H1 (cell line): Measurements from ENCODE around the gene KLK1. TPM values are rescaled to one million over a fixed set of nuclear protein-coding genes. Genes with fewer than 3 reads are reported as not detected.

ENCODE experiments used
- CTCF ChIA-PET: fragments of 300-600 bp; sonication (Branson Sonifier 250); formaldehyde crosslinking; loops from one replicate; lab custom pipeline; 2021; ENCODE audit not compliant: partially characterized antibody; lab: Charles Lee
- POLR2A ChIA-PET: fragments of 300-600 bp; sonication (Branson Sonifier 250); formaldehyde crosslinking; loops from one replicate; lab custom pipeline; 2021; ENCODE audit warnings: inconsistent platforms; ENCODE audit not compliant: partially characterized antibody; lab: Charles Lee
- DNase-seq, 2 experiments: peaks; one replicate each; pipeline versions ENCODE4 v3.0.0 to v3.0.0-alpha.2; 2010 to 2022; ENCODE audit warnings: low spot score in 2 of 2, low read depth in 1 of 2, mixed read lengths in 1 of 2
- FAIRE-seq: peaks from 2 replicates; lab custom pipeline; 2011; peaks lifted over from hg19 to GRCh38; lab: Jason Lieb, UNC
- H2AFZ ChIP-seq: 2 replicates; pipeline ENCODE4 v1.8.1; 2012; ENCODE audit warnings: low read length, inconsistent platforms
- H2AK5ac ChIP-seq: 2 replicates; pipeline ENCODE4 v1.6.1; 2013; ENCODE audit warnings: low read depth, low read length
- H2BK120ac ChIP-seq: replicated peaks from 2 replicates; pipeline ENCODE3; 2013; ENCODE audit warnings: low read depth, low read length, inconsistent platforms
- H2BK12ac ChIP-seq: 2 replicates; pipeline ENCODE4 v1.6.1; 2013; ENCODE audit warnings: low read depth, low read length
- H2BK15ac ChIP-seq: 2 replicates; pipeline ENCODE4 v1.6.1; 2013; ENCODE audit warnings: low read length
- H2BK20ac ChIP-seq: 2 replicates; pipeline ENCODE4 v1.6.1; 2013; ENCODE audit warnings: low read length
- H2BK5ac ChIP-seq: 2 replicates; pipeline ENCODE4 v1.6.1; 2013; ENCODE audit warnings: low read depth, low read length
- H3K14ac ChIP-seq: 2 replicates; pipeline ENCODE4 v1.6.1; 2013; ENCODE audit warnings: inconsistent platforms; ENCODE audit not compliant: insufficient read length
- H3K18ac ChIP-seq: 2 replicates; pipeline ENCODE4 v1.6.1; 2013; ENCODE audit warnings: low read length; ENCODE audit errors: extremely low read depth
- H3K23ac ChIP-seq: 2 replicates; pipeline ENCODE4 v1.6.1; 2013; ENCODE audit warnings: inconsistent platforms; ENCODE audit not compliant: insufficient read length
- H3K23me2 ChIP-seq: 2 replicates; pipeline ENCODE4 v1.6.1; 2013; ENCODE audit warnings: low read depth, low read length
- H3K27ac ChIP-seq: 2 replicates; pipeline ENCODE4 v1.6.1; 2011; ENCODE audit warnings: low read depth, low read length, inconsistent platforms
- H3K27me3 ChIP-seq, 4 experiments: replicated peaks in 1 of 4; 1 replicate in 1 of 4; 2 replicates in 3 of 4; pipeline versions ENCODE4 v1.6.1 to v1.8.1; 2011 to 2013; ENCODE audit warnings: low read length in 3 of 4, mild to moderate bottlenecking in 3 of 4, inconsistent platforms in 2 of 4, mixed read lengths in 2 of 4, moderate library complexity in 1 of 4; ENCODE audit not compliant: control insufficient read depth in 3 of 4, insufficient read depth in 3 of 4; ENCODE audit errors: extremely low read depth in 1 of 4
- H3K36me3 ChIP-seq, 4 experiments: 2 replicates each; pipeline versions ENCODE4 v1.6.1 to v1.8.1; 2011 to 2013; ENCODE audit warnings: mild to moderate bottlenecking in 4 of 4, low read length in 3 of 4, moderate library complexity in 2 of 4, control low read depth in 1 of 4, inconsistent platforms in 1 of 4; ENCODE audit not compliant: insufficient read depth in 4 of 4, control insufficient read depth in 2 of 4
- H3K4ac ChIP-seq: replicated peaks from 2 replicates; pipeline ENCODE3; 2013; ENCODE audit warnings: low read length, low read depth, mixed read lengths, inconsistent platforms; ENCODE audit not compliant: insufficient read length
- H3K4me1 ChIP-seq, 4 experiments: replicated peaks in 1 of 4; 1 replicate in 1 of 4; 2 replicates in 3 of 4; pipeline versions ENCODE4 v1.6.1 to v1.8.1; 2011 to 2013; ENCODE audit warnings: low read length in 3 of 4, inconsistent platforms in 2 of 4, mixed read lengths in 1 of 4; ENCODE audit not compliant: insufficient read depth in 4 of 4, control insufficient read depth in 3 of 4
- H3K4me2 ChIP-seq, 2 experiments: 2 replicates each; pipeline versions ENCODE4 v1.6.1 to v1.8.1; 2011 to 2013; ENCODE audit warnings: low read depth in 2 of 2, low read length in 2 of 2, control low read depth in 1 of 2, inconsistent platforms in 1 of 2, mild to moderate bottlenecking in 1 of 2; ENCODE audit not compliant: insufficient read depth in 1 of 2
- H3K4me3 ChIP-seq, 4 experiments: fragments of 200-600, 300-600 bp in 1 of 4; sonication (generic), shearing (Covaris generic), sonication (Bioruptor Twin) in 1 of 4; 2 replicates each; pipeline versions ENCODE4 v1.5.1 to v1.8.1; 2011 to 2016; ENCODE audit warnings: low read length in 4 of 4, low read depth in 3 of 4, control low read depth in 2 of 4, inconsistent platforms in 2 of 4, mild to moderate bottlenecking in 2 of 4, mixed read lengths in 1 of 4, moderate library complexity in 1 of 4; ENCODE audit not compliant: insufficient read depth in 2 of 4; ENCODE audit errors: extremely low read depth in 1 of 4
- H3K56ac ChIP-seq: replicated peaks from 2 replicates; pipeline ENCODE3; 2013; ENCODE audit warnings: low read depth, mild to moderate bottlenecking, mixed read lengths, low read length, inconsistent platforms; ENCODE audit not compliant: insufficient read length
- H3K79me1 ChIP-seq: 2 replicates; pipeline ENCODE4 v1.6.1; 2013; ENCODE audit warnings: low read depth, low read length, control low read depth
- H3K79me2 ChIP-seq, 2 experiments: 2 replicates each; pipeline versions ENCODE4 v1.6.1 to v1.8.1; 2012 to 2013; ENCODE audit warnings: low read length in 2 of 2, mild to moderate bottlenecking in 2 of 2, inconsistent platforms in 1 of 2; ENCODE audit not compliant: insufficient read depth in 2 of 2, control insufficient read depth in 1 of 2
- H3K9ac ChIP-seq, 4 experiments: replicated peaks in 1 of 4; 1 replicate in 1 of 4; 2 replicates in 3 of 4; pipeline versions ENCODE4 v1.6.1 to v1.8.1; 2011 to 2013; ENCODE audit warnings: low read depth in 3 of 4, low read length in 3 of 4, control low read depth in 2 of 4, mild to moderate bottlenecking in 2 of 4, moderate library complexity in 2 of 4, inconsistent platforms in 1 of 4; ENCODE audit errors: extremely low read depth in 1 of 4
- H3K9me3 ChIP-seq, 2 experiments: 2 replicates each; pipeline versions ENCODE4 v1.6.1 to v1.8.1; 2012 to 2013; ENCODE audit warnings: mild to moderate bottlenecking in 2 of 2, moderate library complexity in 2 of 2, control low read depth in 1 of 2, inconsistent platforms in 1 of 2, low read depth in 1 of 2, low read length in 1 of 2, mixed read lengths in 1 of 2; ENCODE audit not compliant: insufficient read depth in 2 of 2
- H4K20me1 ChIP-seq, 2 experiments: replicated peaks in 1 of 2; 2 replicates each; pipeline versions ENCODE3 to v1.8.1; 2011 to 2013; ENCODE audit warnings: inconsistent platforms in 2 of 2, low read length in 2 of 2, mild to moderate bottlenecking in 1 of 2; ENCODE audit not compliant: insufficient read depth in 2 of 2, control insufficient read depth in 1 of 2
- H4K5ac ChIP-seq: 2 replicates; pipeline ENCODE4 v1.6.1; 2013; ENCODE audit warnings: low read length, low read depth, mixed read lengths, inconsistent platforms; ENCODE audit not compliant: insufficient read length
- H4K8ac ChIP-seq: 2 replicates; pipeline ENCODE4 v1.8.0; 2013; ENCODE audit warnings: mild to moderate bottlenecking, moderate library complexity, low read length, inconsistent platforms; ENCODE audit not compliant: insufficient read depth; ENCODE audit errors: extremely low read depth
- H4K91ac ChIP-seq: replicated peaks from 2 replicates; pipeline ENCODE3; 2013; ENCODE audit warnings: low read length, mixed read lengths, inconsistent platforms; ENCODE audit not compliant: insufficient read length
- ASH2L ChIP-seq: fragments of 200-600, 300-600 bp; sonication (generic); IDR thresholded peaks from one replicate; pipeline ENCODE4 v1.7.1; 2017; ENCODE audit warnings: low read length
- CBX8 ChIP-seq: fragments of 300-800, 300-1000 bp; sonication (generic); IDR thresholded peaks from 2 replicates; pipeline ENCODE4 v1.7.1; 2016; ENCODE audit warnings: low read depth, low read length, borderline replicate concordance
- CEBPB ChIP-seq: IDR thresholded peaks from 2 replicates; pipeline ENCODE4 v1.6.1; 2012; ENCODE audit warnings: low read depth, low read length
- HDAC2 ChIP-seq, 2 experiments: fragments of 300-600 bp in 1 of 2; sonication (generic) in 1 of 2; IDR thresholded peaks; 2 replicates each; pipeline ENCODE4 v1.6.1; 2011 to 2012; ENCODE audit warnings: low read depth in 2 of 2, low read length in 2 of 2, mild to moderate bottlenecking in 2 of 2, moderate library complexity in 2 of 2, borderline replicate concordance in 1 of 2, inconsistent platforms in 1 of 2
- KDM4A ChIP-seq: IDR thresholded peaks from one replicate; pipeline ENCODE4 v1.7.1; 2012; ENCODE audit warnings: low read depth, mild to moderate bottlenecking, moderate library complexity, low read length, inconsistent platforms; ENCODE audit not compliant: severe bottlenecking
- PHF8 ChIP-seq: fragments of 200-600 bp; sonication (generic); conservative IDR thresholded peaks from 2 replicates; pipeline ENCODE4 v1.7.1; 2012; ENCODE audit warnings: low read depth, mild to moderate bottlenecking, inconsistent platforms, low read length, moderate library complexity
- TEAD4 ChIP-seq: IDR thresholded peaks from 2 replicates; pipeline ENCODE4 v1.6.1; 2012; ENCODE audit warnings: low read depth, low read length, inconsistent platforms, mixed read lengths
- WGBS, 2 experiments: shearing (Covaris generic) in 1 of 2; methylation state at CpG; one replicate each; pipeline versions ENCODE4 v1.1.6 to v1.1.7; 2013 to 2015; ENCODE audit warnings: low lambda C conversion rate in 2 of 2, mixed read lengths in 2 of 2, inconsistent platforms in 1 of 2, low coverage in 1 of 2, missing lambda C conversion rate in 1 of 2; ENCODE audit not compliant: insufficient replicate concordance in 2 of 2, insufficient coverage in 1 of 2, insufficient read length in 1 of 2; ENCODE audit errors: extremely low coverage in 1 of 2, missing lambda C conversion rate in 1 of 2; 5-methylcytosine and 5-hydroxymethylcytosine counted together
- polyA plus RNA-seq, 7 experiments: library from polyadenylated mRNA; depleted of rRNA in 3 of 7; stranded (reverse) in 5 of 7; unstranded in 2 of 7; fragments of >200 nt in 5 of 7; fragments of 200-250 nt in 2 of 7; gene quantifications; 1 replicate in 5 of 7; 2 replicates in 1 of 7; 4 replicates in 1 of 7; pipeline versions ENCODE4 v1.2.1 to v1.2.3, GENCODE V29; 2011 to 2013; ENCODE audit warnings: missing spikeins in 2 of 7, mixed read lengths in 2 of 7
- total RNA-seq: library from RNA; stranded (reverse); fragmentation: NEBNext Ultra II Directional; extraction: Animal tissue kit (Norgen Biotek cat#: 25700); gene quantifications from 2 replicates; pipeline ENCODE4 v1.2.1, GENCODE V29; 2021
- TF ChIP-seq, protein P1 (sequence below): IDR thresholded peaks from 2 replicates; pipeline ENCODE4 v1.6.1; 2012; ENCODE audit warnings: inconsistent platforms
- TF ChIP-seq, protein P2 (sequence below): IDR thresholded peaks from 2 replicates; pipeline ENCODE4 v1.6.1; 2012; ENCODE audit warnings: inconsistent platforms

KLK1 gene
- total and polyA plus RNA-seq, 2 of the 8 experiments (the other 6 are each of a cell fraction or from before 2014, with no cell fraction given), result 3.4 to 4.0 TPM

- H3K36me3 ChIP-seq, result no peaks in the 10 kb centered on the region
- no peak overlapping the region for H2AK5ac ChIP-seq
- H2BK20ac ChIP-seq, result no peak overlapping the region
- peaks cover 17% of the 10 kb centered on the region for H3K23me2 ChIP-seq
- DNase-seq, result peak in 1 of 2 experiments; percentile 74
- 10% methylated on average over 12 of the region's 21 CpGs; no CpG with 5 or more reads in 1 of the 2 experiments for WGBS, 2 experiments
- peak overlapping the region; percentile 17 for H3K56ac ChIP-seq
- H4K20me1 ChIP-seq, result peaks cover 0 to 2% of the 10 kb centered on the region in 2 experiments
- H3K23ac ChIP-seq, result no peak overlapping the region
- FAIRE-seq, result no peak
- no peak overlapping the region; a peak in 1 of 7 replicates for H3K9ac ChIP-seq
- H3K4me1 ChIP-seq, result peaks cover 5 to 26% (median 20%) of the 10 kb centered on the region in 4 experiments
- no peak overlapping the region; the same call in 1 of the 2 replicates for H3K18ac ChIP-seq
- H2BK5ac ChIP-seq, result no peak overlapping the region
- H3K9me3 ChIP-seq, result no peaks in the 10 kb centered on the region
- no peak overlapping the region for H4K91ac ChIP-seq
- ChIA-PET POLR2A (interaction anchor here (0.9 to 14.4 kb wide), 5 partner anchors 9 to 74 kb away, joined by 4 to 275 read pairs (median 4); partner anchors contain the start of gene KLK2), CTCF (interaction anchor here (0.5 to 2.1 kb wide), 4 partner anchors 10 to 101 kb away, joined by 3 to 6 read pairs (median 4); no protein-coding TSS in a partner anchor)
- no peak overlapping the region for H3K27ac ChIP-seq
- H2BK12ac ChIP-seq, result 0 out of 2 replicates have a peak overlapping the region, but pooled peaks have one; percentile 90
- TF ChIP-seq PHF8 (no peak), CBX8 (no peak), KDM4A (peak; percentile 22), HDAC2 (IDR thresholded peaks at IDR 0.05; ENCODE audit: borderline replicate concordance in 1 of 2, low read depth in 2 of 2, low read length in 2 of 2) (no peak), ASH2L (no peak), TEAD4 (no peak), CEBPB (no peak)
- TF ChIP-seq, protein P1, sequence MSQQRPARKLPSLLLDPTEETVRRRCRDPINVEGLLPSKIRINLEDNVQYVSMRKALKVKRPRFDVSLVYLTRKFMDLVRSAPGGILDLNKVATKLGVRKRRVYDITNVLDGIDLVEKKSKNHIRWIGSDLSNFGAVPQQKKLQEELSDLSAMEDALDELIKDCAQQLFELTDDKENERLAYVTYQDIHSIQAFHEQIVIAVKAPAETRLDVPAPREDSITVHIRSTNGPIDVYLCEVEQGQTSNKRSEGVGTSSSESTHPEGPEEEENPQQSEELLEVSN, result peak; percentile 81
- TF ChIP-seq, protein P2, sequence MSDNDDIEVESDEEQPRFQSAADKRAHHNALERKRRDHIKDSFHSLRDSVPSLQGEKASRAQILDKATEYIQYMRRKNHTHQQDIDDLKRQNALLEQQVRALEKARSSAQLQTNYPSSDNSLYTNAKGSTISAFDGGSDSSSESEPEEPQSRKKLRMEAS, result peak; percentile 54; the same call in 1 of the 2 replicates
- H3K79me1 ChIP-seq, result no peaks in the 10 kb centered on the region
- H4K5ac ChIP-seq, result no peak overlapping the region
- peaks cover 9 to 37% (median 32%) of the 10 kb centered on the region in 4 experiments for H3K27me3 ChIP-seq
- peak overlapping the region; percentile 92; the same call in 1 of the 2 replicates for H2BK15ac ChIP-seq
- no peak overlapping the region for H3K14ac ChIP-seq
- H3K4me2 ChIP-seq, result peak overlapping the region; percentile 76 to 94
- no peak overlapping the region for H3K4ac ChIP-seq
- H4K8ac ChIP-seq, result no peak overlapping the region
- peak overlapping the region; percentile 97 for H2AFZ ChIP-seq
- H3K79me2 ChIP-seq, result no peaks in the 10 kb centered on the region
- H2BK120ac ChIP-seq, result no peak overlapping the region
- H3K4me3 ChIP-seq, result peak overlapping the region; percentile 13 to 52 (median 24); a peak in 4 of 8 replicates
Observed at GRCh38 chr19:50820549-50821247, 2.9 kb downstream of the KLK1 start.
